ENCODE results near the gene FLNC. TPM values are rescaled to one million over a fixed set of nuclear protein-coding genes. Genes with fewer than 3 reads are reported as not detected.

Gene FLNC
- total RNA-seq, 1 experiment from 2014 or later, result 84.7 TPM

DNA sequence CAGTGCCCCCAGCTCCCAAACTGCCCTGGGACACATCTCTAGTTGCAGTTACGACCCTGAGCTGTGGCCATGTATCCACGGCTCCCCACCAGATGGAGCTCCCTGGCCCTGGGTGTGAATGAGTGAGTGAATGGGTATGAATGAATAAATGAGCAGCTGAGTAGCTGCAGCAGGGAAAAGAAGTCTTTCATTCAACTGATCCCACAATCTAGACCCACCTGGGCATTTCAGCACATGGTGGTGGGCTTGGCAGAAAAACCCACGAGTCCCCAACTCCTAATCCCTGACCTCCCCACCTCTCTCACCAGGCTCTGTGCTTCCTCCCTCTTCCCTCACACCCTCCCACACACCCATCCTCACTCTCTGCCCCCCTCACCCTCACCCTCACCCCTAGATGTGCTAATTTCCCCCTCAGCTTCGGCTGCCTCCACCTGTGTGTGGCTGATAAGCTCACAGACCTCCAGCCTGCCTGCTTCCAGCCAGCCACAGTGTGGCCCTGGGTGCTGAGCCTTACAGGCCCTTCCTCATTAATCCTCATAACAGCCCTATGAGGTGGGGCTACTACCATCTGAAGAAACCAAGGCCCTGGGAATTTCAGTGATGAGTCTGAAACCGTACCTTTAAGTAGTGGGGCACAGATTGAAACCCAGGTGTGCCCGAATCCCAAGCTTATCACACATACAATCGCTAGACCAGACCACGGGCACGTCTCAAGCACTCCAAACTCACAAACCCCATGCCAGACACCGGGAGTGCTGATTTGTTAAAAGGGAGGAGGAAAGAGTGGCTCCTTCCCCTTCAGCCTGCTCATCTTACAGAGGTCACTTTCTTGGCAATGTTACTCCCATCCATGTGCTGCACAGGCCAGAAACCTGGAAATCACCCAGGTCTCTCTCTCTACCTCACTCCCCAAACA lies 30.2 kb downstream of the FLNC start:
- no peak overlapping the region for H3K27ac ChIP-seq
- peaks cover 14% of the 10 kb centered on the region for H3K4me1 ChIP-seq (replicated peaks)
- DNase-seq (ENCODE audit: low read depth in 1 of 2, low spot score in 2 of 2), result no peak
- H3K9me3 ChIP-seq (replicated peaks), result no peaks in the 10 kb centered on the region
- H3K36me3 ChIP-seq, result peaks cover 32% of the 10 kb centered on the region
- H3K4me3 ChIP-seq, result no peak overlapping the region
- no peaks in the 10 kb centered on the region for H3K27me3 ChIP-seq (replicated peaks)

DNA sequence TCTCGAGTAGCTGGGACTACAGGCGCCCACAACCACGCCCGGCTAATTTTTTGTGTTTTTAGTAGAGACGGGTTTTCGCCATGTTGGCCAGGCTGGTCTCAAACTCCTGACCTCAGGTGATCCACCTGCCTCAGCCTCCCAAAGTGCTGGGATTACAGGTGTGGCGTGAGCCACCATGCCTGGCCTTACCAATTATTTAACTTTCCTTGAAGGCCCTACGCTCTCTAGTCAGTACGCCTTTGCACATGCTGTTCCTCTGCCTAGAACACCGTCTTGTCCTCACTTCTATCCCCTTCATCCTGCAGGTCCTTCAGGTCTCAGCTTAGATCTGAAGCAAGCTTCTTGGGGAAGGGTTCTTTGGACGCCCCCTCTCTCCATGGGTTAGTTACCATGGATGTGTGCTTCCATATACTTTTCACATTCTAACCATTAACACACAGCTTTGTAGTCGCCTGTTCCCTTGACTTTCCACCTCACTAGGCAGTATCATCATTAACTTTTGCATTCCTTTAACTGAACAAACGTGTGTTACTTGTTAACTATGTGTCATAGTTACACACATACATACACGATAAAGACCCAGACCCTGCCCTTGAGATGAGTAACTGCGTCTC lies 31.9 kb downstream of the FLNC start:
- Histone ChIP-seq H3K4me1 (replicated peaks) (peaks cover 14% of the 10 kb centered on the region), H3K9me3 (replicated peaks) (no peaks in the 10 kb centered on the region), H3K27ac (no peak overlapping the region), H3K27me3 (replicated peaks) (no peaks in the 10 kb centered on the region), H3K36me3 (peaks cover 24% of the 10 kb centered on the region), H3K4me3 (peak overlapping the region; percentile 60)
- no peak for DNase-seq (ENCODE audit: low read depth in 1 of 2, low spot score in 2 of 2)

DNA sequence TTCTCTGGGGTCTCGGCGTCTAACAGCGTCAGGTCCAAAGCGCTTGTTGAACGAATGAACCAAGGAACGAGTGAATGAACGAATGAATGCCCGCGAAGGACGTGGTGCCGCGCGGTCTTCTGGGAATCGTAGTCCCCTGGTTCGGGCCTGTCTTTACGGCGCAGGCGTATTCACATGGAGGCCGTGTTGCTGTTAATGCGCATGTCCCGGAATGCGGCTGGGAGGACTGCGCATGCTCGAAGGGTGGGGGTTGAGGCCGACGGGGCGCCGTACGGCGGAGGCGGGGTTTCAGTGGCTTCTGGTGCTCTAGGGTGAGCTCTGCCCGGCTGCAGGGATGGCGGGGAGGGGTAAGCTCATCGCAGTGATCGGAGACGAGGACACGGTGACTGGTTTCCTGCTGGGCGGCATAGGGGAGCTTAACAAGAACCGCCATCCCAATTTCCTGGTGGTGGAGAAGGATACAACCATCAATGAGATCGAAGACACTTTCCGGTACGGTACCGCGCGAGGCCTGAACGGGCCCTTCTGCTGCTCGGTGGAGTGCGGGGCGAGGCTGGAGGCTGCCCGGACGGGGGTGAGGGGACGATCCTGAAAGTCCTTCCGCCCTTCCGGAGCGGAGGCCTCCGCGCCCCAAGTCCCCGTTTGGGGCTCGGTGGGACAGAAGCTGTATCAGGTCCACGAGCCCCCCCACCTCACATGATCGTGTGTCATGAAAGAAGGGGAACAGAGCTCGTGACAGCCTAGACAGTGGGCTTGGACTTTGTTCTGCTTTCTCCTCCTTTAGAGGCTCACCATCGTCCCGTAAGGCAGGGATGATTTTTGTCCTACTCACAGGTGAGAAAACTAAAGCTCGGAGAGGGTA lies 32.6 kb downstream of the FLNC start, which contains the start of gene ATP6V1F:
TSS of gene ATP6V1F (plus strand) at position 286 of the 862 bp plus-strand sequence. CDS start at position 335, 49 bp downstream.
- Histone ChIP-seq H3K4me3 (peak within 1 kb of the TSS; percentile 60), H3K36me3 (peaks cover 23% of the 10 kb centered on the region), H3K9me3 (replicated peaks) (no peaks in the 10 kb centered on the region), H3K4me1 (replicated peaks) (peaks cover 14% of the 10 kb centered on the region), H3K27me3 (replicated peaks) (no peaks in the 10 kb centered on the region), H3K27ac (no peak within 1 kb of the TSS)
- DNase-seq (ENCODE audit: low read depth in 1 of 2, low spot score in 2 of 2), result peak; percentile 91 to 98

DNA sequence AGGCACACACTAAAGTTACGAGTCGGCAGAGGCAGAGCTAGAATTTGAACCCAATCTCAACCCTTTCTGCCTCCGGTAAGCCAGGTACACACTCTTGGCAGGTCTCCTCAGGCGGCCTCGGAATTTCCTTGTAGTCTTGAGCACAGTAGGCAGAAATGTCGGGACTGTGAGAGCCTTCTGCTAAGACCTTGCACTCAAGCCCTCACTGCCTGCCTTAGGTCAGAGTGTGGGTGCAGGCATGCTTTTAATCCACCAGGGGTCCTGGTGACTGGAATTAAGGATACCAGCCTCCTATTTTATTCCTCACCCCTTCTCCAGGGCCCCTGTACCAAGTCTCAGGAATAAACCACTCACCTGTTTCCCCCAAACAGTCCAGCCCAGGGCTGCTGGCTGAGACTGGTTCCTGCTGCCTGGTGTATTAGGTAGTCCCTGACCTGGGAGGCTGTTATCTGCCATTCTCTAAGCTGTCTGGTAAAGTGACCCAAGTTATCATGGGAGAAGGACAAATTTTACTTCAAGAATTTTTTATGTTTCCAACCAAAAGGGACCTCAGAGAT lies 33.3 kb downstream of the FLNC start:
- H3K27ac ChIP-seq, result no peak overlapping the region
- peak overlapping the region; percentile 60 for H3K4me3 ChIP-seq
- no peaks in the 10 kb centered on the region for H3K27me3 ChIP-seq (replicated peaks)
- DNase-seq (ENCODE audit: low read depth in 1 of 2, low spot score in 2 of 2), result peak; percentile 59 to 75
- H3K4me1 ChIP-seq (replicated peaks), result peaks cover 14% of the 10 kb centered on the region
- no peaks in the 10 kb centered on the region for H3K9me3 ChIP-seq (replicated peaks)
- H3K36me3 ChIP-seq, result peaks cover 23% of the 10 kb centered on the region

- Histone ChIP-seq H3K4me1 (replicated peaks) (peaks cover 21% of the 10 kb centered on the region), H3K4me3 (no peak overlapping the region), H3K9me3 (replicated peaks) (no peaks in the 10 kb centered on the region), H3K27me3 (replicated peaks) (peaks cover 15% of the 10 kb centered on the region), H3K36me3 (peaks cover 16% of the 10 kb centered on the region), H3K27ac (no peak overlapping the region)
- DNase-seq (ENCODE audit: low read depth in 1 of 2, low spot score in 2 of 2), result no peak
Observed at GRCh38 chr7:128865303-128865702, 35.1 kb downstream of the FLNC start.

DNA sequence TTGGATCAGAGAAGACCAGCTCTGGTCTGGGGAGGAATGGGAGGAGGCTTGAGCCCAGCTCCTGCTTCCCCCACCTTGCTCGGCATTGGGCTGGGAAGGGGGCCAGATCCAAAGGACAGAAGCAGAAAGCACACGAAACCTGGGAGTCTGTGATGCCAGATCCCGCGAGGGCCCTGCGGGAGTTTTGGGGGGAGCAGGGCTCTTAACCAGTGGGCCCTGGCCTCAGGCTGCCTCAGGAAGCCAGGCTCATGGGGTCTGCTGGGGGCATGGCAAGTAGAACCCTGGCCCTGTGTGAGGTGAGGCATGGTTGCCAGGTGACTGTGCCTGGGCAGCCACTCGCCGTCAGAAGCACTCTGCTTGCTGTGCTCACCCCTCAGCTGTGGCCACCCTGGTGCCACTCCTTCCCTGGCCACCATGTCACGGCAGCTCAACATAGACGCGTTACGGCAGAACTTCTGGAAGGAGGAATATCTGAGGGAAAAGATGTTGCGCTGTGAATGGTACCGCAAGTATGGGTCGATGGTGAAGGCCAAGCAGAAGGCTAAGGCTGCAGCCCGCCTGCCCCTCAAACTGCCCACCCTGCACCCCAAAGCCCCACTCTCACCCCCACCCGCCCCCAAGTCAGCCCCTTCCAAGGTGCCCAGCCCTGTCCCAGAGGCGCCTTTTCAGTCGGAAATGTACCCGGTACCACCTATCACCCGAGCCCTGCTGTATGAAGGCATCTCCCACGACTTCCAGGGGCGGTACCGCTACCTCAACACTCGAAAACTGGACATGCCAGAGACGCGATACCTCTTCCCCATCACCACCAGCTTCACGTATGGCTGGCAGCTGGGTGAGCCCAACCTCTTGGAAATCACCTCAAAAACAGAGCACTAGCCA lies 36.0 kb downstream of the FLNC start:
- DNase-seq (ENCODE audit: low read depth in 1 of 2, low spot score in 2 of 2), result no peak
- no peak overlapping the region for H3K4me3 ChIP-seq
- peaks cover 15% of the 10 kb centered on the region for H3K27me3 ChIP-seq (replicated peaks)
- H3K9me3 ChIP-seq (replicated peaks), result no peaks in the 10 kb centered on the region
- H3K36me3 ChIP-seq, result peaks cover 16% of the 10 kb centered on the region
- H3K27ac ChIP-seq, result no peak overlapping the region
- H3K4me1 ChIP-seq (replicated peaks), result peaks cover 21% of the 10 kb centered on the region

DNA sequence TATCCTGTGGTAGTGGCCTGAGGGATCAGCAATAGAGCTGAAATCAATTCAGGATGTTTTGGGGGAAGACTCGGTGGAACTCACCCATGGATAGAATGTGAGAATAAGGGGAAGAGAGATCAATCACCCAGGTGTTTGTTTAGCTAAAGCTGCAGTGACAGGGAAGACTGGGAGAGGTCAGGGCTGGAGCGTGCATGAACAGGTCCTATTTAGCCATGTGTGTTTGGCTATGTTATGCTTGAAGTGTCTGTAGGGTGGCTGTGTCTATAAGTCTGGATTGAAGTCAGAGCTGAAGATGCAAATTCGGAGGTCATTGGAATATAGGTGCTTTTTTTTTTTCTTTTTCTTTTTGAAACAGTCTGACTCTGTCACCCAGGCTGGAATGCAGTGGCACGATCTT lies 37.0 kb downstream of the FLNC start:
- peaks cover 15% of the 10 kb centered on the region for H3K27me3 ChIP-seq (replicated peaks)
- peaks cover 18% of the 10 kb centered on the region for H3K4me1 ChIP-seq (replicated peaks)
- no peak for DNase-seq (ENCODE audit: low read depth in 1 of 2, low spot score in 2 of 2)
- no peak overlapping the region for H3K4me3 ChIP-seq
- peaks cover 16% of the 10 kb centered on the region for H3K36me3 ChIP-seq
- H3K9me3 ChIP-seq (replicated peaks), result no peaks in the 10 kb centered on the region
- no peak overlapping the region for H3K27ac ChIP-seq

DNA sequence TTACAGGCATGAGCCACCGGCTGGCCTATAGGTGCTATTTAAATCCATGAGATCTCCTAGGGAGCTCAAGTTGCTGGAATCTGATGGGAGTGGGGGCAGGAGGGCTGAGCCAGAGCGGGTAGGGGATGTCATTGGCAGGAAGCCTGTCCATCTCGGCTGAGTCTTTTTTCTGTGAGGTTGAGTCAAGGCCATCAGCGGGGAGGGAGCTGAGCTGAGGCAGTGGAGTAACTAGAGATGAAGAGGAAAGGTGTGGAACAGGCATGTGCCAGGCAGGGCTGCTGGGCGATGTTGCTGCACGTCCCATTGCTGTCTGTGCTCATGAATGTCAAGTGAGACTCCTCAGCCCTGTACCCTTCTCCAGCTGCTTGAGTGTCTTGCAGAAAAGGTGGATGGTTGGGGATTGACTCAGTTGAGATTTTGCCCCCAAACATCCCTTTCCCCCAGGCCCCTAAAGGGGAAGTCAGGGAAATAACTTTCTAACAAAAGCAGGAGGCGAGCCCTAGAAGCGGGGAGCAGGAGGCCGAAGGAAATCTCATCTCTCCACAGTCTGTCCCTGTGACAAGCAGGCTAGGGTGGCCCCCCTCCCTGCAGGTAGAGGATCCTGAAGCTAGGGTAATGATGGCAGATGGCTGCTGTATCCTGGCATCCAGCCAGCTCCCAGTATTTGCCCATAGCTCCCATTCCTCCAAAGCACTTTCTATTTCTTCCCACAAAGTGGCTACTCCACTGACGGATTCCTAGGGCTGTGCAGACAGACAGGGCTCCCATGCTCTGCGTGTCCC lies 37.8 kb downstream of the FLNC start:
- Histone ChIP-seq H3K36me3 (peaks cover 16% of the 10 kb centered on the region), H3K9me3 (replicated peaks) (no peaks in the 10 kb centered on the region), H3K4me1 (replicated peaks) (peaks cover 16% of the 10 kb centered on the region), H3K4me3 (no peak overlapping the region), H3K27me3 (replicated peaks) (peaks cover 15% of the 10 kb centered on the region), H3K27ac (no peak overlapping the region)
- DNase-seq (ENCODE audit: low read depth in 1 of 2, low spot score in 2 of 2), result no peak

DNA sequence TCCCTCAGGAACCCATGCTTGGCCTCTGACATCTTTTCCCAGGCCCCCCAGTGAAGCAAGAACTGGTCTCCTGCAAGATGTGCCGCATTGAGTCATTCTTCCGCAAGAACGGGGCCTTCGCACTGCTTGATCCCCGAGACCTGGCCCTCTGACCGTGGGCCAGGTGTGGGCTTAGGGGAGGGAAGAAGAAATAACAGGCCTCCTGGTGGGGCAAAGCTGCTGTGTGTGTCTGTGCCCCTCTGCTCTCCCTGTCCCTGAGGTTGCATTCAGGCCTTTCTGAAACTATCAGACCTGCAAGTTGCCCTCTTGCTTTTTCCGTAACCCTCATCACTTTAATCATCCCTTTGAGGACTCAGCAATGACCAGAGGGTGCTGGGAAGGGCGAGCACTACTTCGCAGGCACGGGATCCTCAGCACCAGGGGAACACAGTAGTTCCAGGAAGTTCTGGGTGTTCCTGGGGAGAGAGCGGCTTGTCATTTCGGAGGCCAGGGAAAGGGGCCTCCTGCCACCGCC lies 38.5 kb downstream of the FLNC start:
- H3K9me3 ChIP-seq (replicated peaks), result no peaks in the 10 kb centered on the region
- no peak overlapping the region for H3K4me3 ChIP-seq
- peaks cover 15% of the 10 kb centered on the region for H3K27me3 ChIP-seq (replicated peaks)
- peaks cover 11% of the 10 kb centered on the region for H3K4me1 ChIP-seq (replicated peaks)
- H3K27ac ChIP-seq, result no peak overlapping the region
- peaks cover 16% of the 10 kb centered on the region for H3K36me3 ChIP-seq
- no peak for DNase-seq (ENCODE audit: low read depth in 1 of 2, low spot score in 2 of 2)

DNA sequence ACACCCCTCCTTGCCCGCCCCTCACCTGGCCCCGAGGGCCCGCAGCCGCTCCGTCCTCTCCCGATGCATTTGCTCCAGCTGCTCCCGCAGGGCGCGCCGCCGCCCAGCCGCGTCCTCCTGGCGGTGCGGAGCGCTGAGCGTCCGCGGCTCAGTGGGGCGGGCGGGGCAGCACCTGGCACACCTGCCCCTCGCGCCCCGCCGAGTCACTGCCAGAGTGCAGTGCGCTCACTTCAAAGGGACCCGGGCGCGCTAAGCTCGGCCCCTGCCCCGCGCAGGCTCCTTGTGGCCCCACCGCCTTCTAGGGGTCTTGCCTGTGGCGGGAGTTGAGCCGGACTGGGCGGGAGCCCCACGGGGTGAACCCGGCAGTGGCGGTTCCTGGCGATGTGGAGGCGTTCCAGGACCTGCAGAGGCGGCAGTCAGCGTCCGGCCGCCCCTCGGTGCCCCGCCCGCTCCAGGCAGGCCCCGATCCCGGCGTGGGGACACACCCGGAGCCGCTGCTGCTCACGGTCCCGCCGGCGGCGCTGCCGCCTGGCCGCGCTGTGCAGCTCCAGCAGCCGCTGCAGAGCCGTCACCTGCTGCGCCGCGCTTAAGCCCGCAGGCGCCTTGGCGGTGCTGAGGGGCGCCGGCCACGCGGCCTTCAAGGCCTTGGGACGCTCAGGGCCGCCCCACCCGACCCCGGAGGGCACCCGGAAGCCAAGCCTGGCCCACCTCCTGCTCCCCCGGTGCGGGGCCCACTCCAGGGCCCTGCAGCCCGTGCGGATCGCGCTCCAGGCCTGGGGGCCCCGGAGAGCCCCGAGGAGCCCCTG lies 39.1 kb downstream of the FLNC start:
- peaks cover 16% of the 10 kb centered on the region for H3K36me3 ChIP-seq
- DNase-seq (ENCODE audit: low read depth in 1 of 2, low spot score in 2 of 2), result no peak

DNA sequence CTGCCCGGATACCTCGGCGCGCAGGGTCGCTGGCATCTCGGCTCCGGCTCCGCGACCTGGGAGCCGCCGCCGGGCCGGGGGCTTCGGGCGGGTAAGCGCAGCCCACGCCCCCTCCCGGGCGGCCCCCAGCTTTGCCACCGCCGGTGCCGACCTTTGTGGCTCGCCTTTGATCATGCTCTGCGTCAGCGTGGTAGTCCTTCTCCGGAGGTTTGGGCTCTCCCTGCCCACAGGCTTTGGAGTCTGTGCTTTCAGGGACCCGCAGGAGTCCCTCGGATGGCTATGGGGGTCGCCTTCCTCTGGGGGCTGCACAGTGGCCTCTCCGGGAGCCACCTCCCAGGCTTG lies 39.7 kb downstream of the FLNC start:
- Histone ChIP-seq H3K4me3 (no peak overlapping the region), H3K27me3 (replicated peaks) (peaks cover 15% of the 10 kb centered on the region), H3K27ac (no peak overlapping the region), H3K9me3 (replicated peaks) (no peaks in the 10 kb centered on the region), H3K4me1 (replicated peaks) (peaks cover 8% of the 10 kb centered on the region), H3K36me3 (peaks cover 13% of the 10 kb centered on the region)
- no peak for DNase-seq (ENCODE audit: low read depth in 1 of 2, low spot score in 2 of 2)

More for the DNA sequence above, 39.1 kb downstream of the FLNC start:
- no peak overlapping the region for H3K4me3 ChIP-seq
- H3K4me1 ChIP-seq (replicated peaks), result peaks cover 8% of the 10 kb centered on the region
- H3K27me3 ChIP-seq (replicated peaks), result peaks cover 15% of the 10 kb centered on the region
- no peak overlapping the region for H3K27ac ChIP-seq
- no peaks in the 10 kb centered on the region for H3K9me3 ChIP-seq (replicated peaks)

Measured in SJSA1 (cell line).